DMS153 treated with DMSO at 0.1 percent for 48 hours (cell line): Measurements from ENCODE around the gene HES2.
"Not testable (repeated sequence)": the region's sequence is repeated elsewhere in the genome, so short reads cannot be mapped to it uniquely, and the experiment has no call there.

Experiments
- DNase-seq: peaks from one replicate; lab custom pipeline; 2025; ENCODE audit not compliant: unreplicated experiment; lab: John Stamatoyannopoulos, UW

The HES2 gene

DNA sequence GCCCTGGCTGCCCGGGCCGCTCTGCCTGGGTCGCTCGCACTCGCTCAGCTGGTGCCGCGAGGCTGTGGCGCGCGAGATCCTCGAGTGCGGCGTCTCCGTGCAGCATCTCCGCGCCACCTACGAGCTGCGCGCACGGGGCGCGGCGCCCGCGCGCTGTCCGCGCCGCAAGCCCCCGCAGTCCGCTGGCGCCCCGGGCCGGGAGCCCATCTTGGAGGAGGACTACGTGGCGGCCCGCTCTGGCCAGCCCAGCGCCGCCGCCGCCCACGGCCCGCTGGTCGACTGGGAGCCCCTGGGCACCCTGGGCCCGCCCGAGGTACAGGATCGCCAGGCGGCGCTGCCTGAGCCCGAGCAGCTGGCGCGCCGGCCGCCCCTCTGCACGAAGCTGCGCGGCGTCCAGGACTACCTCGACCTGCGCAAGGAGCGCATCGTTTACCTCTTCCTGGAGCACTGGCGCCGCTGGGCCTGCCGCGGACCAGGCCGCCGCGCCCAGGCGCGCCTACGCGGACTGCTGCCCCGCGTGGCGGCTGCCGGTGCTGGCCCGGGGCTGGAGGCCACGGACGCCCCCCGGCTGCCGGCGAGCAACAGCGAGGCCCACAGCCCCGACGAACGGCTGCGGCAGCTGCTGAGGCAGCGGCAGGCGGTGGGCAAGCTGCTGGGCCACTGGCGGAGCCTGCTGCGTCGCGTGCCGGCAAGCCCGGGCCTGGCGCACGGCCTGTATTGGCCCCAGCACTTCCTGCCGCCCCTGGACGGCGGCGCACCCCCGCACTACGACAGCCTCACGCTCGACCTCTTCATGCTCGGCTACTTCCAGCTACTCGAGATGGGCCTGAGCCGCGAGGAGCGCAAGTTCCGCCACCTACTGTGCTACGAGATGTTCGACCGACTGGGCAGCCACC lies 35.4 kb upstream of the HES2 start:
- DNase-seq: no peak

DNA sequence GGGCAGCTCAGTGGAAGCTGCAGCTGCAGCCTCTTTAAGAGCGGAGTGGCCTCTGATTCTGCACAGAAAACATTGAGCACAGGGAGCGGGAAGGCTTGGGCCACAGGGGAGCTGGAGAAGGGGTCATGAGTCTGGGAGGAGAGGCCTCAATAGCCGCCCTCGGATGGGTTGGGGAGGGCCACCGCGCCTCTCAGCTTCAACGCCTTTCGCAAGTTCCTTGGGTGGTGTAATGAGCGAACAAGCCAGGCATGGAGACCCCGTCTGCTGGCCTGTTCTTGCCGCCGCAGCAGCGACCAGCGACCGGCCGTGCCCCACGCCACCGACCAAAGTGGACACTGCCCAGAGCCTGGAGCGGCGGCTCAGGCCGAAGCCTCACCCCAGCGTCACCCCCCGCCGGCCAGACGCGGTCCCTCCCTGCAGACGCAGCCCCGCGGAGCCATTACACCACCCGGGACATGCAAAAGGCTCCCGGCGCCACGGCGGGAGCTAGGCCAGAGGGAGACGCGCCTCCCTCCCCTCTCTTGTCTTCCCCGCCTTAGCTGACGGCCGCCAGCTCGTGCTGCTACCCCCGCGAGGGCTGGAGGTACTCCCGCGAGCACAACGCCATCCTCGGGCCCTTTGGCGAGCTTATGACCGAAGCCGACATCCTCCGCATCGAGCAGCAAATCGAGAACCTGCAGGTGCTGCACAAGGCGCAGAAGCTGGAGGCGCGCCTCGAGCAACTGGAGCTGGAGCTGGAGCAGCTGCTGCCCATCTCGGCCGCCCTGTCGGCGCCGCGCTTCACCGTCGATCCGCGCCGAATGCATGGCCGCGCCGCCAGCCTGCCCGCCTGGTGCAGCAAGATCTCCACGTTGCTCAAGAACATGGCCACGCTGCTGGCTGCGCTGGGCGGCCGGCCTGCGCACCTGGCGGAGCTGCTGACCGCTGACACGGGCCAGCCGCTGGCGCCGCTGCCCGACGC lies 34.5 kb upstream of the HES2 start:
- DNase-seq: not testable (repeated sequence)

DNA sequence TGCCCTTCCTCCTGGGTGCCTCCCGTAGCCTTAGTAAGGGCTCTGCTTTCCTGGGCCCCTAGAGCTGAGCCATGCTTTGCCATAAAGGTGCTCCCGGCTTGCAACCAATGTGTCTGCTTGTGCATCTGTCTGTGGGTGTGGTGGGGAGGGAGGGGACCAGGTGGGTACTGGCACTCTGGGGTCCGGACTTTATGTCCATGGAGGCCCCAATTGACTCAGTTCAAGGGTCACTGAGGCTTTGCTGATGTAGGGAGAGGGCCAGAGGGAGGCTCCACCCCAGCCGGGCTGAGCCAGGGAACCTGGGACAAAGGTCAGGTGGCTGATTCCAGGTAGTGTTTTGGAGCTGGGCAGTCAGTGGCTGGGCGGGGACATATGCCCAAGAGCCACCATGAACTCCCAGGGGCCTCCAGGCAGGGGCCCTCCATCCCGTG lies 31.2 kb upstream of the HES2 start:
- DNase-seq: no peak

DNA sequence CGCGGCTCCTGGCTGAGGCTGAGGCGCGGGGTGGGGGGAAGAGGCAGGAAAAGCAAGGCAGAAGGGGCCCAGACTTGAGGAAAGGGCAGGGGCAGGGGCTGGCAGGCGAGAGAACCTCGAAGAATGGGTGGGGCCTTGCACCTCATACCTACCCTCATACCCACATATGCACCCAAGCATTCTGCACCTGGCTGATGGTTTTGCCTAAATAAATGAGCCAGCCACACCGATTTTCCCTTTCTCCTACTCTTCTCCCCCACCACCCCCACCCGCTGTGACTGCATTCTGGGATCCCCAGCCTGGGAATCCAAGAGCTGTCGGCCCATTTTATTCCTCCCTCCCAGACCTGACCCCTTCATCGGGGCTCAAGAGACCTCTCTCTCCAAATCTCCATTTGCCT lies 30.8 kb upstream of the HES2 start:
- not testable (repeated sequence) for DNase-seq

DNA sequence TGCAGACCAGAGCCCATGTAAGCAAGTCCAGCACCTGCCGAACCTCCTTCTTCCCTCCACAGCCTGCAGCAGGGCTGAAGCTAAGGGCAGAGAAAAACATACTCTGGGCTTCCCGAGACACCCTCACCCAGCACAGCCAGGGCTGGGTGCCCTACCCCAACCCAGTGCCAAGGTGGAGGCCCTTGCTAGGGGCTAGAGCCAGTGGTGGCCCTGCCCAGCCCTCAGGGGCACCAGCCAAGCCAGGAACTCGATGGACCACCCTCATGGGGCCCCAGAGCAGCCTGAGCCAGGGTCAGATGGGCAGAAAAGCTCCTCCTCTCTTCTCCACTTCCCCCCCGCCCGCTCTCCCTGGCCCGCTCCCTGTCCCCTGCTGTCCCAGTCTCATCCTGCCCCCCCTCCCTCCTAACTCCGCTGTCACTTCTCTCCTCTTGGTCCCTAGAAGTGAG lies 30.3 kb upstream of the HES2 start:
- no peak for DNase-seq

DNA sequence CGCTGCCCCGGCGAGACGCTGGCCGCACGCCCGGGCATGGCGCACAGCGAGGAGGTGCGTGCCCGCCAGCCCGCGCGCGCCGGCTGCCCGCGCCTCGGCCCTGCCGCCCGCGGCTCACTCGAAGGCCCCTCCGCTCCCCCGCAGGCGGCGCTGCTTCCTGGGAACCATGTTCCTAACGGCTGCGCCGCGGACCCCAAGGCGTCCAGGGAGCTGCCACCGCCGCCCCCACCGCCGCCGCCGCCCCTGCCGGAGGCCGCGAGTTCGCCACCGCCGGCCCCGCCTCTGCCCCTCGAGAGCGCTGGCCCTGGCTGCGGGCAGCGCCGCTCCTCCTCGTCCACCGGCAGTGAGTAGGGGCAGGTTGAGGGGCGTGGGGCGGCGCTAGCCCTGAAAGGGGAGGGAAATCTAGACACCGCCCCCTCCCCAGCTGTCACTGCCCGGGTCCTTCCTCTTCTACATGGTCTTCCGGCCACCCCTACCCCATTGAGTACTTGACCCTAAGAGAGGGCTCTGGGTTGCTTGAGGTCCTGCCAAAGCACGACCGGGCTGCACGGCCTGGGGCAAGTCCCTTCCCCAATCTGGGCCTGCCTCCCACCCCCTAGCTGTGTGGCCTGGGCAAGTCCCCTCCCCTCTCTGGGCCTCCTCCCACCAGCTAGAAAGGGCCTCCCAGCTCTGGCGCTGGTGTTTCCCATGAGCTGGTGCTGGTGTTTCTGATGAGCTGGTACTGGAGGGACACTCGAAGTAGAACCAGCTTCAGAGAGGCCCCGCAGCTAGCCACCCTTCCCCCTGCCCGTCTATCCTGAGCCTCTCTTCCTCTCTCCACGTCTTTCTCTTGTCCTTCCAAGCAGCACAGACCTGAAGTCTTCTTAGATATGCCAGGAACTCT lies 29.3 kb upstream of the HES2 start:
- DNase-seq: no peak

DNA sequence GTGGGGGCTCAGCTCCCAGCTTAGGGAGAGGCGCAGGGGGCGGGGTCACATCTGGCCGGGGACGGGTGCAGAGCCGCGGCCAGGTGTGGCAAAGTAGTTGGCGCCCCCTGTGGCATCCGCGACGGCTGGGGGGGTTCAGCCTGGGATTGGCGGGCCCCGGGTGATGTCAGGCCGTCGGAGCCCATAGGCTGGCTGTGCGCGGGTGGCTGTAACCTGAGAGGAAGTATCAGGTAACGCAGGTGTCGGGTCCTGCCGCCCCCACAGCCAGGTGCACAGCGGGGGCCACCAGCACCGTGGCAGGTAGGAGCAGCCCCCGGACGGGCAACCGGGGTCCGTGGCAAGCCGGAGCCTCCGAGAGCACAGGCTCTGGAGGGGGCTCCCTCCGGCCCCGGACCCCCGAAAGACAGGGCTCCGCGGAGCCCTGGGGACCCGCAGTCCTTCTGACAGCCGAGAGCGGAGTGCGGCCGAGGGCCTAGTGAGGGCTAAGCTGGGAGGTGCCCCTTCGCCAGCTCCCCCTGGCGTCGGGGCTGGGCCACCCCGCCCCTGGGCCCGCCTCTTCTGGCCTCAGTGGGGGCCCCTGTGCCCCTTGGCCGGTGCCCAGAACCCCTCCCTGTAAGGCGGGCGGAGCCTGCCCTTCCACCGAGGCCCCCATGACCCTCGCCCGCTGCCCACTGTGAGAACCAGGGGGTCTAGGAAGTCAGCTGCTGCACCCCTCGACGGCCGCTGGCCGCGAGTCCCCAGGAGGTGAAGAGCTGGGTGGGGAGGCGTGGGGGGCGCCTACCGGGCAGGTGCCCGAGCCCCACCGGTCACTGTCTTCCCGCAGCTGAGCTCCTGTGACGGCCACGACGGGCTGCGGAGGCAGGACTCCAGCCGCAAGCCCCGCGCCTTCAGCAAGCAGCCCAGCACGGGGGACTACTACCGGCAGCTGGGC lies 28.4 kb upstream of the HES2 start:
- DNase-seq: peak; percentile 66

DNA sequence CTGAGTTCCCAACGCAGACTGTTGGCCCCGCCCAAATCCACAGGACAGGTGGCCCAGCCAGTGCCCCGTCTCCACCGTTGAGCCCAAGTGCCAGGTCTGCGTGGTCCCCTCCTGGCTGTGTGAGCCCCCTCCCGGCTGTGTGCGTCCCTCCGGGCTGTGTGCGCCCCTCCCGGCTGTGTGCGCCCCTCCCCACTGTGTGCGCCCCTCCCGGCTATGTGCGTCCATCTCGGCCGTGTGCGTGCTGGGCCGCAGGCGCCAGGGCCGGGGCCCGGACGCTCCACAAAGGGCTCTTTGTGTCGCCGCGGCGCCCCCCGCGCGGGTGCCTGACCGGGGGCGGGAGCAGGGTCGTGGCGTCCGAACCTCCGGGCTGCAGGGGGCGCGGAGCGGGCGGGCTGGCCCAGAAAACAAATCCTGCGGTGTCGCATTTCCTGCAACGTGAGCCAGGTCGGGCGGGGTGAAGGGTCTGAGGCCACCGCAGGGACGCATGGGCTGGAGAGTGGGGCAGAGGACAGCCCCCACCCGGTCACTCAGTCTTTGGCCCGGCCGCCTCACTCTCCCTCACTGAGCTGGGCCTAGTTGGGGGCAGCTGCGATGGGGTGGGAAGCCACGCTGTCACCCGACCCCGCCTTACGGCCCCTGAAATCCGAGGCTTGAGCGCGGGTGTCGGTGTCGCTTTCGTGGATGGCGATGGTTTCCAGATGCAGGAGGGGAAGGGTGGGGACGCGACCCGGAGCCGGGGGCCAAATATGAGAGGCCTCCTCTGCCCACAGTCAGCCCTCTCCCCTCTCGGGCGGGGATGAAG lies 27.5 kb upstream of the HES2 start:
- DNase-seq: no peak

DNA sequence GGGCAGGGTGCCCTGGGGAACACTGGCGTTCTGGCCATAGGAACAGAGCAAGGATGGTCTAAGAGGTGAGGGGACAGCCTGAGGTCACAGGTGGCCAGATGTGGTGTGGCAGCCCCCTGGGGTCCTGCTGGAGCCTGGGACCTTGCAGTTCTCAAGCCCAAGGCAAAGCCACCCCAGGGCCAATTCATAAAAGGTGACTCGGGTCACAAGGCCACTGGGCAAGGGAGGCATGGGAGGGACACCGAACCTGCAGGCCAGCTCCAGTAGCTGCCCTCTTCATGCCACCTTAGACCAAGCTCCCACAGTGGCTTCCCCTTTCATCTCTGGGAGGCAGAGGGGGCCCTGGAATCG lies 26.9 kb upstream of the HES2 start:
- DNase-seq: no peak

DNA sequence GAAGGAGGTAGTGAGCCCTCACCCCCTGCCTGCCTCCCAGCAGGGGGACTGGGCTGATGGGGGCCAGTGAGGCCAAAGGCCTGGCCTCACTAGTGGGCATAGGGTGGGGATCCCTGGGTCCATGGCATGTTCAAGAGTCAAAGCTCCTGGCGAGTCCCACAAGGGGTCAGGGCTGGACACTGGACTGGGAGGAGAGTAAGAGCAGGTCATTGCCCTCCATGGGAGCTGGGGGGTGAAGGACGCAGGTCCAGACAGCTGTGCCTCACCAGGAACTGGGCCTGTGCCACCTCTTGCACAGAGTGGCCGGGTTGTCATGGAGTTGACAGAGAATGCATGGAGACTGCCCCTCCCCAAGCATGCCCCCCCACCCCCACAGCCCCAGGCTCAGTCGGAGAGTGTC lies 26.2 kb upstream of the HES2 start:
- not testable (repeated sequence) for DNase-seq

DNA sequence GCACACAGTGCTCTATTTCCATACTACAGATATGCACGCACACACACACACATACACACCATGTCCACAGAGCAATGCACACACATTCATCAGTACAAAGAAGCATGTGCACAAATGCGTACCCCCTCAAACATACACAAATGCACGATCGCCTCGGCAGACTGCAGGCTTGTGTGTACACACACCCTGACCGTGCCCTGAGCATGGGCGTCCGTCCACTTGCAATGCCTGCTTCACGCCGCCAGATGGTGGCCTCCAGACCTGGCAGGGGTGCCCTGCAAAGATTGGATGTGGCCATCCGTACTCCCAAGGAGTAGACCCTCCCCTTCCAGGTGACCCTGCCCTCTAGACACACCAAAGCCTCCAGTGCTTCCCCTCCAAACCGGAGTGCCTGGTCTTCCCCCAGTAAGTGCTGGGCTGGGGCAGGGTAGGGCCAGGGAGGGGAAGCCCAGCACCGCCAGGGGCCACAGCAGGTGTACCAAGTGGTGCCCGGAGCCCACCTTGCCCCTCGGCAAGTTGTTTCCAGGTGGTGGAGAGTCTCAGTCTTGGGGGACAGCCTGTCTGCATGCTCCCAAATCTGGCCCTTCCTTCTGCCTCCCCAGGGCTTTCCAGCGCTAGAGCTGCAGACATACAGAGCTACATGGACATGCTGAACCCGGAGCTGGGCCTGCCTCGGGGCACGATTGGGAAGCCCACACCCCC lies 25.5 kb upstream of the HES2 start:
- DNase-seq: peak; percentile 41

DNA sequence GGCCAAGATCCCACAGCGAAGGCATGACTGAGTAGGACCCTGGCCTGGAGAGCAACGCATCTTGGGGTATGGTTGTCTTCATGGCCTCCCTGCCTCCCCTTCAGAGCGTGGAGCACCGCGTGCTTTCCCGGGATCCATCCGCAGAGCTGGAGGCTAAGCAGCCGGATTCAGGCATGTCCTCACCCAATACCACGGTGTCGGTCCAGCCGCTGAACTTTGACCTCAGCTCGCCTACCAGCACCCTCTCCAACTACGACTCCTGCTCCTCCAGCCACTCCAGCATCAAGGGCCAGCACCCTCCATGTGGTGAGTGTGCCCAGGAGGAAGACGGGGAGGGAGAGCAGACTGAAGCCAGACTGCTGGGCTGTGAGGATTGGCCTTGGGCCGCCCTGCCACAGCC lies 24.7 kb upstream of the HES2 start:
- DNase-seq: no peak

DNA sequence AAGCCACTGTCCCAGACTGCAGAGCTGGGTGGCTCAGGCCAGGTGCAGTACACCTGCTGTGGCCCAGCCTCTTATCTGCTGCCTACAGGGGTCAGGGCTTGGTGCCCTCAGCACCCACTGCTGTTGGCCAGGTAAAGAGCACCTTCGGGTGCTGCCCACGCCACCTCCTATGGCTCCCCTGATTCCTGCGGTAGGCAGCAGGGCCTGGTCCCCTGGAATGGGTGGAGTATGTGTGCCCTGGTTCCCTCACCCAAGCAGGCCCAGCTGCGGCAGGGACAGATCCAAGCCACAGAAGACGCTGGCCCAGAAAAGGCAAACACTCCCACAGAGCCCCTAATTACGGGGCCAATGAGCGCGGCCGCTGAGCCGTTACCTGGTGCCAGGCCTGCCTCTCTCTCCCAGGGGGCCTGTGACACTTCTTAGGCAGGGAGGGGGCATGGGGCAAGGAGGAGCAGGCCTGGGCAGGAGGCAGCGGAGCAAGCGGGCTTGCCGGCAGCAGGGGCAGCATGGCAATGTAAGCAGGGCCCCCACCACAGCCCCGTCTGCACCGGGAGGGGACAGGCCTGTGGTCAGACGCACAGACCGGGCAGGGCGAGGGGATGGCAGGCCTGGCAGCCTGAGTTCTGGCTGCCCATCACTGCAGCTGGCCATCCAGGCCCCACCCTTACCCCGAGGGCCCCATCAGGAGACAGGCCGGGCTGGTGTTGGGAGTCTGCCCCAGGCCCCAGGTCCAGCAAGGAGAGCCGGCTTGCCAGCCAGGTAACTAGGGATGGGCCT lies 23.8 kb upstream of the HES2 start:
- no peak for DNase-seq

DNA sequence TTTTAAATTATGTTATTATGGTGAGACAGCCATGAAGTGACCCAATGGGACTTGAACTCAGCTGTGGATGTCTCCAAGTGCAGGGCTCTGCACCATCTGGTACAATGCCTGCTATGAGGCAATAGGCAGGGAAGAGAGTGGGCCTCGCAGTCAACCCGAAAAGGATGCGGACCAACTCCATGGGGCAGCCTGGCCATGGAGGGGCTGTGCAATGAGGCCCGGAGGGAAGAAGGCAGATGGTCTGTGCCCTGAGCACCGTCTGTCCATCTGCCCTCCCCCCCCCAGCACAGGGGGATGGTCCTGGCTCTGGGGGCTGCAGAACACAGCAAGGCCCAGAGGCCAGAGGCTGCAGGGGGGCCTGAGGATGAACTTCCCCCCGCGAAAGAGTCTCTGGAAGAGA lies 21.9 kb upstream of the HES2 start:
- no peak for DNase-seq

DNA sequence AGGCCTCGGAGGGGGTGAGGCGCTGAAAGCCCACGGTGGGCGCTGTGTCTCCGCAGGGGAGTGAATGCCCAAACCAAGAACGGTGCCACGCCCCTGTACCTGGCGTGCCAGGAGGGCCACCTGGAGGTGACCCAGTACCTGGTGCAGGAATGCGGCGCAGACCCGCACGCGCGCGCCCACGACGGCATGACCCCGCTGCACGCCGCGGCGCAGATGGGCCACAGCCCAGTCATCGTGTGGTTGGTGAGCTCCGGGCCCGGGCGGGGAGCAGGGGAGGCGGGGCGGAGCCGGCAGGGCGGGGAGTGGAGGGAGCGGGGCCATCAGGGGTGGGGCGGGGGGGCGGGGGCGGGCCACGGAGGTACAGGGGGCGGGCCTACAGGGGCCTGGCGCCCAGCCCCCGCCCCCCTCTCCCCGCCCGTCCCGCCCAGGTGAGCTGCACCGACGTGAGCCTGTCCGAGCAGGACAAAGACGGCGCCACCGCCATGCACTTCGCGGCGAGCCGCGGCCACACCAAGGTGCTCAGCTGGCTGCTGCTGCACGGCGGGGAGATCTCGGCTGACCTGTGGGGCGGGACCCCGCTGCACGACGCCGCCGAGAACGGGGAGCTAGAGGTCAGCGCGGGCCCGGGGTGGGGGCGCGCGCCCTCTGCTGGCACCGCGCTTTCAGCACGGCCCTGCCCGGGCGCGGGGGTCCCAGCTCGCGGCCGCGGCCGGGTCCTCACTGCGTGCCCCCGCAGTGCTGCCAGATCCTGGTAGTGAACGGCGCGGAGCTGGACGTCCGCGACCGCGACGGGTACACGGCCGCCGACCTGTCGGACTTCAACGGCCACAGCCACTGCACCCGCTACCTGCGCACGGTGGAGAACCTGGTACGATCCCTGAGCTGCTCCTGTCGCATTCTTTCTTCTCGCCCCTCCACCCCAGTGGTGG lies 20.7 kb upstream of the HES2 start:
- DNase-seq: peak; percentile 32

DNA sequence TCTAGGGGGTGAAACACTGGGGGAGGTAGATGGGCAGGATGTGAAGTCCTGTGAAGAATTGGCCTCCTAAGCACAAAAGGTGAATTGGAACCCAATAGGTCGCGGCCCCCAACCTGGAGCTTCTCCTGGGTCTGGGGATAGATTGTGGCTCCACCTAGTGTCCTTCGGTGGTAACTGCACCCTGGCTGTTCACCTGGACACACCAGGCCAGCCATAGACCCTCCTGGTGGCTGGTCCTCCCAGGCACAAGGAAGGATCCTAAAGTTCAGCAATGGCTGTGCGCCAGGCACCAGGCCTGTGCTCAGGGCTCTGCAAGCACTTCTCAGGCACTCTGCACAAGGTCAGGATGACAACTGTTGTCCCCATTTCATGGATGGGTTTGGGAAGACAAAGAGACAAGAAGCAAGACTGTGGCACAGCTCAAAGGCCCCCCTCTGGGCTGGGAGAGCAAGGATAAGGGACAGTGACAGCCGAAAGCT lies 18.4 kb upstream of the HES2 start:
- peak; percentile 55 for DNase-seq
